Measurements from ENCODE around the gene CACNG1. TPM values are rescaled to one million over a fixed set of nuclear protein-coding genes. Genes with fewer than 3 reads are reported as not detected.

The CACNG1 gene
- total RNA-seq, 1 experiment from 2014 or later: not detected

- no peak overlapping the region for H3K56ac ChIP-seq (ENCODE audit: insufficient read length, low read depth, low read length)
- no peak overlapping the region for H2BK5ac ChIP-seq (ENCODE audit: insufficient read length, low read length)
- no peaks in the 10 kb centered on the region for H3K27me3 ChIP-seq (ENCODE audit: insufficient read depth, low read length)
- no peaks in the 10 kb centered on the region; the same call in 1 of the 2 replicates for H3K4me1 ChIP-seq (ENCODE audit: insufficient read depth, low read length)
- no peak overlapping the region for H2AFZ ChIP-seq (ENCODE audit: low read length)
- no peak overlapping the region for H2BK20ac ChIP-seq (ENCODE audit: low read depth, low read length, poor library complexity, severe bottlenecking)
- H3K9me3 ChIP-seq (ENCODE audit: control insufficient read depth, low read depth, low read length): no peaks in the 10 kb centered on the region
- no peak for TF ChIP-seq CTCF (conservative IDR thresholded peaks at IDR 0.05)
- no peak overlapping the region for H3K27ac ChIP-seq (ENCODE audit: insufficient read length, low read depth, low read length)
- H3K18ac ChIP-seq (ENCODE audit: insufficient read length, low read depth, low read length): no peak overlapping the region
- Mint-ChIP-seq H3K36me3 (ENCODE audit: insufficient read depth in 1 of 3, low read depth in 3 of 3) (peaks cover 0 to 5% (median 0%) of the 10 kb centered on the region in 3 experiments; a peak in 3 of 7 replicates), H3K27ac (no peak overlapping the region), H3K4me3 (no peak overlapping the region), H3K9me3 (no peaks in the 10 kb centered on the region), H3K4me1 (peaks cover 4 to 8% of the 10 kb centered on the region in 2 experiments), H3K27me3 (ENCODE audit: low read depth) (no peaks in the 10 kb centered on the region)
- no peak overlapping the region for H4K5ac ChIP-seq (ENCODE audit: insufficient read length, low read depth, low read length)
- H3T11ph ChIP-seq (ENCODE audit: low read length): no peak overlapping the region
- H2BK12ac ChIP-seq (ENCODE audit: insufficient read length, low read depth, low read length): no peak overlapping the region
- H3K79me1 ChIP-seq (ENCODE audit: insufficient read depth, low read depth, low read length, poor library complexity, severe bottlenecking): no peaks in the 10 kb centered on the region
- no peak overlapping the region for H2BK15ac ChIP-seq (ENCODE audit: low read depth, low read length)
- H3K23ac ChIP-seq (ENCODE audit: insufficient read length, low read depth, low read length): no peak overlapping the region
- no peak overlapping the region for H2AK5ac ChIP-seq (ENCODE audit: insufficient read length, low read length)
- H2BK120ac ChIP-seq (ENCODE audit: low read depth, low read length, poor library complexity, severe bottlenecking): no peak overlapping the region
- no peaks in the 10 kb centered on the region for H4K20me1 ChIP-seq (ENCODE audit: control insufficient read depth, insufficient read depth, insufficient read length)
- DNase-seq: no peak
- no peak overlapping the region for H4K8ac ChIP-seq (replicated peaks; ENCODE audit: insufficient read length, low read depth, low read length)
- no peaks in the 10 kb centered on the region for H3K79me2 ChIP-seq (ENCODE audit: insufficient read depth, low read length)
- H3K4ac ChIP-seq (ENCODE audit: low read depth, low read length): no peak overlapping the region
- no peak overlapping the region for H3K4me2 ChIP-seq (ENCODE audit: insufficient read depth, insufficient read length, low read length)
- H3K14ac ChIP-seq (ENCODE audit: insufficient read depth, low read length): no peak overlapping the region
- no peaks in the 10 kb centered on the region for H3K23me2 ChIP-seq (ENCODE audit: insufficient read length, low read depth, low read length, poor library complexity, severe bottlenecking)
- H3K9ac ChIP-seq (ENCODE audit: extremely low read depth, insufficient read length, low read length): no peak overlapping the region
- WGBS (ENCODE audit: extremely low coverage, insufficient read length, low lambda C conversion rate): no CpG with 5 or more reads among the region's 3 CpGs
- H4K91ac ChIP-seq (ENCODE audit: insufficient read length, low read depth, low read length): no peak overlapping the region
Measured at GRCh38 chr17:67072885-67073284, 28.5 kb downstream of the CACNG1 start.

Data from H9 (cell line).